GM19324 (cell line): Measurements from ENCODE around the gene UROD.
A peak's percentile ranks its signal among the peaks of the same experiment; 100 is the strongest.

Source experiments
- ATAC-seq: cut with Tn5 transposase; IDR thresholded peaks from one replicate; pipeline ENCODE4 v1.9.1; 2021; ENCODE audit warnings: mild to moderate bottlenecking, moderate library complexity; ENCODE audit not compliant: unreplicated experiment, low FRiP score

Gene UROD

DNA sequence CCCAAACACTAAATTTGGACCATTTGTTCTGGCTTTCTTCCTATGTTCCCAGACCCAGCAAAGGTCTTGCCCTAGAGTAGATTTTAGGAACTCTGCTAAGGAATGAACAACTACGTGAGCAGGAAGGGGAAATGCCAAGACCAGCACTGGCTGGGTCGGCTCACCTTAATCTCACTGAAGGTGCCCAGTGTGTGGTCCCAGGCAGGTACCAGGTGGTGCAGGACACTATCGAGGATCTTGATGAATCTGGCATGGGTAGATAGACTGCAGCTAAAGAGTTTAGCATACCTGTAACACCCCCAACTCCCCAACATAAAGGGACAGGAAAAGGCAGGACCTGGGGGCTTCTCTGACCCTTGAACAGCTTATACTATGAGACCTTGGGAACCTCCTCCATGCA is 4.0 kb upstream of the UROD start:
- ATAC-seq = no peak

DNA sequence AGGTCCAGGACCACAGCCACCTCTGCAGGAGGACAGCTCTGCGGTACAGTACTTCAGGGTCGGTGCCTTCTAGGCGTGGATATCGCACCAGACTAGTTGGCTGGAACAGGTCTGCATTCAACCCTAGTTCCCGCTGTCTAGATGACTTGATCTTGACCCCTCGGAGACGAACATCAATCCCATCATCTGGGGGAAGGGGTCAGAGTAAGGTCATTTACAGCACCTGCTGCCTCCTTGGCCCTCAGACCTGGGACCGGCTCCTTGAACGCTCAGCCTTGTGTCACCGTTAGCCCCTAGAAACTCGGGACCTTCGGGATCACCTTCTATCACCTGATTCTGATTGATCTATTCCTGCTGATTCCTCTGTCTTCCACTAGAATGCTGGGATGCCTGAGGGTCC is 3.5 kb upstream of the UROD start:
- no peak for ATAC-seq

DNA sequence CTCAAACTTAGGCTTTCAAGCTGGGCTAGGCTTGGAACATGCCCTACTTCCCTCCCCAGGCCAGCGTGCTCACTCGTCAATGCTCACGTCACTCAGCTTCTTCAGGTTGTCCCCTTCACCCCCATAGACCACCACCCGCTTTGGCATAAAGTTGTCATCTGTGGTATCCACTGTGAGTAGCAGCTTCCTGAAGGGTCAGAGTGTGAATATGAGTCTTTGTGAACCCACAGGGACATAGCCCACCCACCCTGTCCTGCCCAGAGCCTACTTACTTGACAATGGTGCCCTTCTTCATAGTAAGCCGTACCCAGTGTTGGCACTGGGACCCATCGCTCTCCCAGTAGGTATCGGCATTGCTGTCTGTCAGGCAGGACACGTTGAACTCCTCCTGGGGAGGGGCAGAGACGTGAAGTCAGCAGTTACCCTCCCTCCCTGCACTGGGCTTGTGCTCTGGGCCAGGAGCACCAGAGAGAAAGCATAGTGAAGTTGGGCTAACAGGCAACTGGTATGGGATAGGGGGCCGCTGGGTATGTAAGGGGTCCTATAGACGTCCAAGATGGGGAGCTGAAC is 2.7 kb upstream of the UROD start:
- no peak for ATAC-seq

DNA sequence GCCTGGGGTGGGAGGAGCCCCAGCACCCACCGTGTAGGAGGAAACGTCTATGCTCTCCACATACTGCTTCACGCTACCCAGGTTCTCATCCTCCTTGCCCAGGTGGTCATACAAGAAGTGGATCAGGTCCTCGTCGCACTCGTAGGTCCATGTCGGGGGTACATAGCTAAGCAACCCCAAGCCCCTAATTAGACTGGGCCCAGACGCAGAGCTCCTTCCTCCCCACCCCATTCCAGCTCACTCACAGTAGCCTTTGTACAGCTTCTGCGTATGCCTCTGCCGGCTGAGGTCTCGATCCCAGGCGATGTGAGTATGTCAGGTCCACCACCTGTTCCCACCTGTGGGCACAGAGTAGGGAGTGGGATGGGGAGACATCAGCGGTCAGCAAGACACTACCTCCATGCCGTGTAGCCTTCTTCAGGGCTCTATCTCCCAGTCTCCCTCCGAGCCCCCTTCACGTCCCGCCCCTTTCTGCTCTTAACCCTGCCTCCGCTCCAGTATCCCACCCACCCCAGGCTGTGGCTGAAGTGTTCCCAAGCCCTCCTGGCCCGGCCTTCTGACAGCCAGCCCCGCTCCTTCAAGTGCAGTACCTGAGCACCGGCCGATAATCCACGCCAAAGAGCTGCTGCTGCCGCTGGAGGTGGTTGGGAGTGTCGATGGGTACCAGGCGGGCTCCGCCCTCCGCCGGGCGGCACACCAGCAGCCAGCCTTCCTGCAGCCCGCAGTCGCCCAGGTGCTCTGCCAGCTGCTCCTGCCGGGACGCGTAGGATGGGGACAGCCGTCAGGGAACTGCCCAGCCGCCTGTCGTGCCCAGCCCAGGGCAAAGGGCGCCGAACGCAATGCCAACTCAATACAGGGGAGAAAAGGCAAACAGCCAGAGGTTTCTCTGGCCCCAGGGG is 1.8 kb upstream of the UROD start:
- no peak for ATAC-seq

DNA sequence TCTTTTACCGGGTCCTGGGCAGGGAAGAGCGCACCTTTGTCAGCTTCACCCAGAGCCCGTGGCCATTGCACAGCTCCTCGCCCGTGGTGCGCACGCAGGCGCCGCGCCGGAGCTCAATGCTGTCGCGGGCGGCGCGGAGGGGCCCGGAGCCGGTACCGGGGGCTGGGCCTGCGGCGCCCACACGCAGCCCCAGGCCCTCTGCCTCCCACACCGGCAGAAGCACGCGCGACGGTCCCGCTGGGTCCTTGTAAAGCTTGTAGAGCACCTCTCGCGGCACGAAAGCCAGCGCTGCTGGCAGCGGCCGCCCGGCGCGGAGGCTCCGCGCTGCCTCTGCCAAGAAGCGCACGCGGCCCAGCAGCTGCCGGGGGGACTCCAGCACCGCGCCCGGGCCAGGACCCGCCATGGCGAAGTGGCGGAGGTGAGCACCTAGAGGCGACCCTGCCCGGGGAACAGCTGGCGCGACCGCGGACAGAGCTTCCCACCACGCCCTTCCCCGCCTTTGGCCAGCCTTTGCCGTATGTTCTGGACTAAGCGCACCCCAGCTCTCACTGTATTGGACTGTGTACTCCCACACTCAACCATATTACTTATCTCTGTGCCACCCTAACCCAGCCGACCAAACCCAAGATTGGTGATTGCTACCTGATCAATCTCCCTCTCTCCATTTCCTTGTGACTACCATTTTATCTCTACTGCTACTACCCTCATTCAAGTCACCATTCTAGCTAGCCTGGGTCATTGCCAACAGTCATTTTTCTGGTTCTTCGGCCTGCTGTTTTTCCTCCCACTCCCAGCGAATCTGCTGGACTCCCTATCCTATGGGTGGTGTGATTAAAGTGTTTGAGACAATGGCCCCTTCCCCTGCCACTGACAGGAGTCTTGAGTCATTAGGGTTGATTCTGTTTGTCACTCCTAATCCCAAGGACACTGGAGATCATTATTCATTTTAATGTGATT is 921 bp upstream of the UROD start, which contains the start of gene HECTD3:
Gene HECTD3, minus strand, starts transcription at position 470 of the 957 bp plus-strand sequence. Its CDS starts 67 bp downstream, at position 403.
- peak; percentile 70 for ATAC-seq

DNA sequence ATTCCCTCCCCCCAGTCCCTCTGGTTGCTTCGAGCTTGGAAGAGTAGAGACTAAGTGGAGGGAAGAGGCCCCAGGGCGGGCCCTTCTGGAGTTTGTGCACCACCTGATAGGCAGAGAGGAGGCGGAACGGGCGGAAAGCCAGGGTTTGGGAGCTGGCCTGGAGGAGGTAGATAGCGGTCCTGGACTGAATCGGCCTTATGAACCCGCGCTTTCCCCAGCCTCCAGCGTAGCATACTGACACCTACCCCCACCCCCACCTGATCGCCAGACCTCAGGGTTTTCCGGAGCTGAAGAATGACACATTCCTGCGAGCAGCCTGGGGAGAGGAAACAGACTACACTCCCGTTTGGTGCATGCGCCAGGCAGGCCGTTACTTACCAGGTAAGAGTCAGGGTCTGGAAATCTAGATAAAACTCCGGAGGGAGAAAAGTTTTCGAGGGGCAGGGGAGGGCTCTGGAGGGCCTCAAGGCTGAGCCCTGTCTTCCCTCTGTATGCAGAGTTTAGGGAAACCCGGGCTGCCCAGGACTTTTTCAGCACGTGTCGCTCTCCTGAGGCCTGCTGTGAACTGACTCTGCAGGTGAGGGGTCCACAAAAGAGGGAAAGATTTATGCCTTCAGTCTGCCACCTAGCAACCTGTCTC is 705 bp downstream of the UROD start:
- no peak for ATAC-seq

DNA sequence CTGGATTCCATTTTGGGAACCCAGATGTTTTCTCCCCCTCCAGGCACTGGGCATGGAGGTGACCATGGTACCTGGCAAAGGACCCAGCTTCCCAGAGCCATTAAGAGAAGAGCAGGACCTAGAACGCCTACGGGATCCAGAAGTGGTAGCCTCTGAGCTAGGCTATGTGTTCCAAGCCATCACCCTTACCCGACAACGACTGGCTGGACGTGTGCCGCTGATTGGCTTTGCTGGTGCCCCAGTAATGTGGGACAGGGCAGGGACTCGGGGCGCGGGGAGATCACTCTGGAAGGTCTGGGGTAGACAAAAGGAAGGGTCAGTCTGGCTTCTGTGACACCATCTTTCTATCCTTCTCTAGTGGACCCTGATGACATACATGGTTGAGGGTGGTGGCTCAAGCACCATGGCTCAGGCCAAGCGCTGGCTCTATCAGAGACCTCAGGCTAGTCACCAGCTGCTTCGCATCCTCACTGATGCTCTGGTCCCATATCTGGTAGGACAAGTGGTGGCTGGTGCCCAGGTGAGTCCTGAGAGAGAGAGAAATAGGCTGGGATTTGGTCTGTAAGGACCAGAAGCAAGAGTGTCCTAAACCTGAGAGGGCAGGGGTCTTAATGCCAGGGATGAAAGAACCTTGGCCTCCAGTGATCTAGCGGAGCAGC is 1.6 kb downstream of the UROD start:
- ATAC-seq = no peak

DNA sequence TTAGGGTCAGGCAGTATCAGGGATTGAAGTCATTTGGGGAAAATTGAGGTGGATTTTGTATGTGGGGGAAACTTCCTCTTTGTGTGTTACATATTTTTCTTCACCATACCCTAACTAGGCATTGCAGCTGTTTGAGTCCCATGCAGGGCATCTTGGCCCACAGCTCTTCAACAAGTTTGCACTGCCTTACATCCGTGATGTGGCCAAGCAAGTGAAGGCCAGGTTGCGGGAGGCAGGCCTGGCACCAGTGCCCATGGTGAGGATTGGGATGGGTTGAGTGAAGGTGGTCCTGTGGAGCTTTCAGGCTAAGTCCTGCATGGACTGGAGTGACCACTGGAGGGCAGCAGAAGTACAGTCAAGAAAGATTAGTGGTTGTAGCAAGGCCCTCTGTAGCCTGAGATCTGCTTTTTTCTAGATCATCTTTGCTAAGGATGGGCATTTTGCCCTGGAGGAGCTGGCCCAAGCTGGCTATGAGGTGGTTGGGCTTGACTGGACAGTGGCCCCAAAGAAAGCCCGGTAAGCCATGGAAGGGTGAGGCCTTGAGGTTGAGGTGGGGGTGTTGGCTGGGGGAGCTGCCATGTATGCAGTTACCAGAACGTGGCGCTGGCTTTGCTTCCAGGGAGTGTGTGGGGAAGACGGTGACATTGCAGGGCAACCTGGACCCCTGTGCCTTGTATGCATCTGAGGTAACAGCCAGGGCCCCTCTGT is 2.4 kb downstream of the UROD start:
- no peak for ATAC-seq

DNA sequence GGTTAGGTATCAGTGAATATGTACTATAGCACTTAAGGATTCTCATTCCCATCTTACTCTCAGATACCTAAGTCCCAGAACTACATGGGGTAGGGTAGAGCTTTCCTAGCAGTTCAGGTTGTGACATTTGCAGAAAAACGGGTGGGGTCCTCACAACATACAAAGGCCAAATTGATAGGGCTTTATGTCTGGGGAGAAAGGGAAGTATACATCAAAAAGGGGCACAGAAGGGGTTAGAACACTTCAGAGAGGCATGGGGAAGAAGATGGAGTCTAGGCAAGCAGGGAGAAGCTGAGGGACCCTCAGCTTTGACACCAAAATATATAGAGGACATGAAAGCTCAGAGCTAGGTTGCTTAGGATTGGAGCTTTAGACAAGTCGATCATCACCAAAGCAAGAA is 3.6 kb downstream of the UROD start:
- ATAC-seq = no peak

DNA sequence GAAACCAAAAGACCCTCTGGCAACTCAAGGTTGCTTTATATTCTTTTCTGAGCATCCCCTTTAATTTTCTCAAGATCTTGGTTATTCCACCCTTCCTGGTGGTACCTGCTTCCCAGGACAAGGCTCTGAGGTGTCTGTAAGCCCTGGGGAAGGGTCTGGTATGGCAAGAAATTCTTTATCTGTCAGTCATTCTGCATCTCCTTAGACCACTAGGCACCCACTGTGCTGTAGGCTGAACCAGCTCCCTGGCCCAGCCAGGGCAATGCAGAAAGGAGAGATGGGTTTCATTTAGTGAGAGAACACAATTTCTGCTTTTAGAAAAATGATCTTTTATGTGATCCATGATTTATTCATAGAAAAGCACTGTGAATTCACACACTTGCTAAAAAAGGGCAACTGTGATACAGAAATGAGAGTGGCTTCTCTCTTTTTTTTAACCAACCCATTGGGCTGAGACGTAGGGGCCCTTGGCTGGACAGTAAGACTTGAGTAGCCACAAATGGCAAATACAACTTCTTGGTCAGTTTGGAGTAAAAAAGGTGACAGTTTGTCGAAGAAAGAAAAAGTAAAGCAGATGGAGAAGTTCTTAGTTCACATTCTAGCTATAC is 4.1 kb downstream of the UROD start:
- no peak for ATAC-seq

DNA sequence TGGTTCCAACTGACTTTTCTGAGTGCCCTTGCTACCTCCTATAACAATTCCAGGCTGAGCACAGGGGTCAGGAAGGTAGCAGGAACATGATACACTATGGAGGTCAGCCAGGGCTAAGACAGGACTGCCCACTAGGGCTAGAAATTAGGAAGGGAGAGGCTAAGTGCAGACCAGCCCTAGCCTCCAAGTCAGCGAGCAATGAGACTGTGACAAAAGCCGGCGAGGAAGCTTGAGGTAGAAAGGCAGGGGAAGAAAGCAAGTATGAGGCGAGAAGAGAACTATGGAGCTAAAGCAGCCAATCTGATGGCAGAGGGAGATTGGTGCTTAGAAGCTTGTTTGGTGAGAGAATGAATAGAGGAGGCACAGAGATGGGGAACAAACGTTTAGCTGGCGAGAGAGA is 4.7 kb downstream of the UROD start:
- ATAC-seq = no peak

DNA sequence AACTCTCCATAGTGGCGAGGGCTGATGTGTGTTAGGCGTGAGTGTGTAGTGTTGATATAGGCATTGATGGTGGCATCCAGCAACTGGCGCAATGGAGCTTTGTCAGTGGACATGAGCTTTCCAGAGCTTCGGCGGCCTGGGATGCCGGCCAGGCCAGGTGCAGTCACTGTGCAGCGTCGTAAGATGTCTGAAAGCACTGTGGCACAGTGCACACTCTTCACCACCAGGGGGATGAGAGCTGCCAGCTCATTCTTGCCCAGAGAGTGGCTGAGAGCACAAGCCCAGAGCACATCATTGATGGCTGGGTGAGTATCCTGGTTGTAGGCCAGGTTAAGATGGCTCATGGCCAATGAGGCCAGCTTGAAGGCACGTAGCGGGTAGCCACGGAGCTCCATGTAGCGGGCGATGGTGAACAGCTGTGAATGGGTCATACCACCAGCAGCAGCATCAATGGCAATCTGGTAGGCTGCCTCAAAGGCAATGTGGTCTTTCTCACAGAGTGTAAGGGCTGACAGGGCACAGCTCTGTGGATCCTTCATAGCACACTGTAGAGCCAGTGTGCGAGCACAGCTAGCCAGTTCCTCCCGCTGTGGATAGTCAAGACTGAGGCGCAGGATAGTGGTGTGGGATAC is 6.7 kb downstream of the UROD start:
- ATAC-seq = peak; percentile 48

DNA sequence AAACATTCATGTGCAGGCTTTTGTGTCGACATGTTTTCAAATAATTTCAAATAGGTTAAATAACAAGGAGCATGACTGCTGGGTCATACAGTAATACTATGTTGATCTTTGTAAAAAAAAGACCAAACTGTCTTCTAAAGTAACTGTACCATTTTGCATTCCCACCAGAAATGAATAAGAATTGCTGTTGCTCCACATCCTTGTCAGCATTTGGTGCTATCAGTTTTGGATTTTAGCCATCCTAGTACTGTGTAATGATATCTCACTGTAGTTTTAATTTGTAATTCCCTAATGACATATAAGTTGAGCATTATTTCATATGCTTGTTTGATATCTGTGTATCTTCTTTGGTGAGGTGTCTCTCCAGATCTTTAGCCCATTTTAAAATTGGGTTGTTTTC is 11.6 kb downstream of the UROD start:
- ATAC-seq = no peak

DNA sequence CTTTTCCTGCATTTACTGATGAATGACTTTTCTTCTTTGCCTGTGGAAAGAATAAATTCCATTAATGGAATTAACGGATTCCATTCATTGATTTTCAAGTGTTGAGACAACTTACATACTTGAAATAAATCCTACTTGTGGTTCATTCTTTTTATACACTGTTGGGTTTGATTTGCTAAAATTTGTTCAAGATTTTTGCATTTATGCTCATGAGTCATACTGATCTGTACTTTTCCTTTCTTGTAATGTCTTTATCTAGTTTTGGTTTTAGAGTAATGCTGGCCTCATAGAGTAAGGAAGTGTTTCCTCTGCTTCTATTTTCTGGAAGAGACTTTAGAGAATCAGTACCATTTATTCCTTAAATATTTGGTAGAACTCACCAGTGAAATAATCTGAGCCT is 14.4 kb downstream of the UROD start:
- ATAC-seq = no peak

DNA sequence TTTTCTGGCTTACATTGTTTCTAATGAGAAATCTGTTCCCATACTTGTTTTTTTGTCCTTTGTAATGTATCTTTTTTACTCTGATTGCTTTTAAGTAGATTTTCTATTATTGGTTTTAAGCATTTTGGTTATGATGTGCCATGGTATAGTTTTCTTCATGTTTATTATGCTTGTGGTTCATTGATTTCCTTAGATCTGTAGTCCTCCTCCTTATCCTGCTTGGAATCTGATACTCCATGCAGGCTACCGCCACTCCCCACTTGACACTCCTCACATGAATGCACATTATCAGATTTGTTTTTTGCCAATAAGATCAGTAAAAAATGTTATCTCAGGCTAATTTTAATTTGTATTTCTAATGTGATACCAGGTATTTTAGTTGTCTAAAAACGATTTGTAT is 20.8 kb downstream of the UROD start:
- no peak for ATAC-seq

DNA sequence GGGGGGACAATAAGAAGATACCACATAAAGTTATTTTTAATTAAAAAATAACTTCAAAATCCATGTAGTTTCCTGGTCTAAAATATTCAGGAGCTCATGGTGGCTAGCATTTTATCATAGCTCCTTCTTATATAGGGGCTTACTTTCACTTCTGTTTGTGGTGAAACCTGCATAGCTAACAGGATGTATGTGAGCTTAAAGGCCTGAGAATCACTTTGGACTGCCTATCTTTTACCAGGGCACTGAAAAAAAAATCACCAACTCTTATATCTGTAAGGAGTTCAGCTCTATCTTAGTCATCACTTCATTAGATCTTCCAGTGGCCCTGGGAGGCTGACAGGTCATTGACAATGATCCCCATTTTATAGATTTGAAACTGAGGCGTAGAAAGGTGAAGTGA is 21.3 kb downstream of the UROD start:
- ATAC-seq = no peak

DNA sequence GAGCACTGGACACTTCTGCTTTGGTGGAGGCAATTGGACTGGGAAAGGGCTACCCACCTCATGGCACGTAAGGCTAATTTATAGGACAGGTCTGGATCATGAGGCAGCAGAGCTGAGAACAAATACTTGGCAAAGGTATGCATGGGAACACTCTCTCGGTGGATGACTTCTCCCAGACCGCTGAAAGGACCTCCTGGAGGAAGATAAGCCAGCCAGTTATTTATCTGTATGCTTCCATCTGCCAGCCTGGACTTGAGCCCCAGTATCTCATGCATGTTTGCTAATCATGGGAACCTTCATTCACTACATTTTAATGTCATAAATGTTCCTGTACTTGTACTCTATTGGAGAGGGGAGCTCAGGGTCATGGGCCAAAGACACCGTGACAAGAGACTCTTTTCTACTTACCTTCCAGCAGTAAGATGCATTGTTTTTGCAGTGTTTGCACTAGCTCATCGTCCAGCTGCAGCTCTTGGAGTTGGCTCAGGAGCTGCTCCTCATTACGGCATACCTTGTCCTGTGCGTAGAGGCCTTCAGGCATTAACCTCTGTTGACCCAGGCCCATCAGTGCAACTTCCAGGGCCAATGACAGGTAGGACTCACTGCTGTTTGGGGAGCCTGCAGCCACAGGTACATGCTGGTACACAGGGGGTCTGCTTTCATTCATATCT is 23.7 kb downstream of the UROD start:
- ATAC-seq = no peak

DNA sequence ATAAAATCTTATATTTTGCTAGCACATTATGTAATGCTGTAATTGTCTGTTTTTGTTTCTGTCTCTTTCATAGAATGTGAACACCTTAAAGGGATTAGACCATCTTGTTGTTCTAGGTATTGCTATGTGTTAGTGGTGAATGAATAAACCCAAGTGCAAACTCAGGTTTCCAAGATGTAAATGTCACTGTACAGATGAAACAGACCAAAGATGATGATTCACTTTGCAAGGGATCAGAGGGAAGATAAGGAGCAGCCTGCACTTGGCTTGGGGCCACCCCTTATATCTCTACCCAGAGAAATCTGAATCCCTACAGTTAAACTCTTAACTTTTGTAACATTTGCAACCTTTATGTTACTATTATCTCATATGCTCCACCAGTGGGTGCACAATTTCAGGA is 25.4 kb downstream of the UROD start:
- ATAC-seq = no peak
